ENCODE data around the gene EFCAB11. TPM values are rescaled to one million over a fixed set of nuclear protein-coding genes. Genes with fewer than 3 reads are reported as not detected.

Gene EFCAB11
- total RNA-seq, 4 donors from 2014 or later, result 3.3 to 15.6 (median 6.9) TPM

GRCh38 chr14:89793367-89793716, 161.2 kb downstream of the EFCAB11 start:
- no peak for DNase-seq
- Histone ChIP-seq H3K9me3 (no peaks in the 10 kb centered on the region), H3K36me3 (no peaks in the 10 kb centered on the region), H3K4me3 (no peak overlapping the region), H3K27ac (peak overlapping the region in 1 of 4 donors; percentile 52), H3K4me1 (no peaks in the 10 kb centered on the region), H3K27me3 (no peaks in the 10 kb centered on the region)
- no peak for TF ChIP-seq POLR2A (IDR thresholded peaks at IDR 0.05)
- no peak for TF ChIP-seq CTCF (IDR thresholded peaks at IDR 0.05)

GRCh38 chr14:89792489-89793366, 161.8 kb downstream of the EFCAB11 start:
- Histone ChIP-seq H3K27ac (peak overlapping the region in 3 of 4 donors; percentile 27 to 57 (median 52)), H3K4me1 (no peaks in the 10 kb centered on the region), H3K4me3 (no peak overlapping the region), H3K27me3 (no peaks in the 10 kb centered on the region), H3K9me3 (no peaks in the 10 kb centered on the region), H3K36me3 (no peaks in the 10 kb centered on the region)
- TF ChIP-seq CTCF (IDR thresholded peaks at IDR 0.05) (no peak), POLR2A (IDR thresholded peaks at IDR 0.05) (no peak)
- DNase-seq, result no peak

- peaks cover 0 to 6% (median 0%) of the 10 kb centered on the region in 4 donors for H3K4me1 ChIP-seq
- no peaks in the 10 kb centered on the region for H3K36me3 ChIP-seq
- H3K27ac ChIP-seq, result no peak overlapping the region
- DNase-seq, result no peak
- no peak overlapping the region for H3K4me3 ChIP-seq
- no peaks in the 10 kb centered on the region for H3K27me3 ChIP-seq
- no peaks in the 10 kb centered on the region for H3K9me3 ChIP-seq
- no peak for TF ChIP-seq CTCF (IDR thresholded peaks at IDR 0.05)
- TF ChIP-seq POLR2A (IDR thresholded peaks at IDR 0.05), result no peak
Measured at GRCh38 chr14:89787525-89787924, 167.0 kb downstream of the EFCAB11 start.

- Histone ChIP-seq H3K27me3 (no peaks in the 10 kb centered on the region), H3K4me3 (no peak overlapping the region), H3K4me1 (peaks cover 0 to 6% (median 0%) of the 10 kb centered on the region in 4 donors), H3K36me3 (no peaks in the 10 kb centered on the region), H3K27ac (no peak overlapping the region), H3K9me3 (no peaks in the 10 kb centered on the region)
- DNase-seq, result no peak
- TF ChIP-seq POLR2A (IDR thresholded peaks at IDR 0.05) (no peak), CTCF (IDR thresholded peaks at IDR 0.05) (no peak)
Measured at GRCh38 chr14:89781046-89781445, 173.5 kb downstream of the EFCAB11 start.

- peaks cover 0 to 6% (median 0%) of the 10 kb centered on the region in 4 donors for H3K4me1 ChIP-seq
- H3K27ac ChIP-seq, result no peak overlapping the region
- no peaks in the 10 kb centered on the region for H3K9me3 ChIP-seq
- DNase-seq, result no peak
- H3K4me3 ChIP-seq, result no peak overlapping the region
- no peaks in the 10 kb centered on the region for H3K36me3 ChIP-seq
- no peak for TF ChIP-seq POLR2A (IDR thresholded peaks at IDR 0.05)
- TF ChIP-seq CTCF (IDR thresholded peaks at IDR 0.05), result no peak
- H3K27me3 ChIP-seq, result no peaks in the 10 kb centered on the region
Measured at GRCh38 chr14:89779707-89780106, 174.8 kb downstream of the EFCAB11 start.
